GM12873 (cell line): ENCODE measurements around the gene COX15.

Source experiments
- TF ChIP-seq, protein P1 (sequence below): IDR thresholded peaks from 2 replicates; pipeline ENCODE4 v1.5.1; 2012; ENCODE audit warnings: low read depth, mild to moderate bottlenecking, moderate library complexity, low read length, control low read depth; ENCODE audit not compliant: insufficient read depth; ENCODE audit errors: missing control alignments

COX15 gene

DNA sequence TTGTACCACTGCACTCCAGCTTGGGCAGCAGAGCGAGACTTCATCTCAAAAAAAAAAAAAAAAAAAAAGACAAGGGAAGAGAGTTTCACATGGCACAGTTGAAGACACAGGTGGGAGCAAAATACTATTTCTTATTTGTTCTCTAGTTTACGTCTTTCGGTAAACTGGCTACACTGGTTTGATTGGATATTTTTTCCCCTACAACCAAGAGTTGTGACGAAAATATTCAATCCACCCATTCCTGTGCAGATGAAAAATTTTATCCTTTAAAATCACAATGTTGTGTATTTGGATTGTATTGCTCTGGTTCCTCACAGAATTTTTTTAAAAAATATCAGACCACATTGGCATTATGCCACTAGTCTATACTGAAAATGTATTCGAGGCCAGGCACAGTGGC, 36.0 kb upstream of the COX15 start:
- TF ChIP-seq, protein P1, sequence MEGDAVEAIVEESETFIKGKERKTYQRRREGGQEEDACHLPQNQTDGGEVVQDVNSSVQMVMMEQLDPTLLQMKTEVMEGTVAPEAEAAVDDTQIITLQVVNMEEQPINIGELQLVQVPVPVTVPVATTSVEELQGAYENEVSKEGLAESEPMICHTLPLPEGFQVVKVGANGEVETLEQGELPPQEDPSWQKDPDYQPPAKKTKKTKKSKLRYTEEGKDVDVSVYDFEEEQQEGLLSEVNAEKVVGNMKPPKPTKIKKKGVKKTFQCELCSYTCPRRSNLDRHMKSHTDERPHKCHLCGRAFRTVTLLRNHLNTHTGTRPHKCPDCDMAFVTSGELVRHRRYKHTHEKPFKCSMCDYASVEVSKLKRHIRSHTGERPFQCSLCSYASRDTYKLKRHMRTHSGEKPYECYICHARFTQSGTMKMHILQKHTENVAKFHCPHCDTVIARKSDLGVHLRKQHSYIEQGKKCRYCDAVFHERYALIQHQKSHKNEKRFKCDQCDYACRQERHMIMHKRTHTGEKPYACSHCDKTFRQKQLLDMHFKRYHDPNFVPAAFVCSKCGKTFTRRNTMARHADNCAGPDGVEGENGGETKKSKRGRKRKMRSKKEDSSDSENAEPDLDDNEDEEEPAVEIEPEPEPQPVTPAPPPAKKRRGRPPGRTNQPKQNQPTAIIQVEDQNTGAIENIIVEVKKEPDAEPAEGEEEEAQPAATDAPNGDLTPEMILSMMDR, result no peak

DNA sequence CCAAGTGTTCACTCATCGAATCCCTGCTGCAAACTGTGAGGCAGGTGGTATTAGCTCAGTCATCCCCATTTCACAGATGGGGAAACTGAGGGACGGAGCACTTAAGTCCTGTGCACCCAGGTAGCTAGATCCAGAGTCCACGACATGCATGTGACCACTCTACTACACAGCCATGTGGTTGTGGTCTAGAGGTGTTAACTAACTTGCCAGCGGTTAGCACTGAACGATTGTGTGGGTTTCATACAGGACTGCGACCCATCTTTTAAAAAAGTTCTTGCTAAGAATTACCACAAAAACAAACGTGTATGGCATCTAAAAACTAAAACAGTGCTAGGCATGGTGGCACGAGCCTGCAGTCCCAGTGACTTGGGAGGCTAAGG, 34.4 kb upstream of the COX15 start:
- TF ChIP-seq, protein P1, result no peak

DNA sequence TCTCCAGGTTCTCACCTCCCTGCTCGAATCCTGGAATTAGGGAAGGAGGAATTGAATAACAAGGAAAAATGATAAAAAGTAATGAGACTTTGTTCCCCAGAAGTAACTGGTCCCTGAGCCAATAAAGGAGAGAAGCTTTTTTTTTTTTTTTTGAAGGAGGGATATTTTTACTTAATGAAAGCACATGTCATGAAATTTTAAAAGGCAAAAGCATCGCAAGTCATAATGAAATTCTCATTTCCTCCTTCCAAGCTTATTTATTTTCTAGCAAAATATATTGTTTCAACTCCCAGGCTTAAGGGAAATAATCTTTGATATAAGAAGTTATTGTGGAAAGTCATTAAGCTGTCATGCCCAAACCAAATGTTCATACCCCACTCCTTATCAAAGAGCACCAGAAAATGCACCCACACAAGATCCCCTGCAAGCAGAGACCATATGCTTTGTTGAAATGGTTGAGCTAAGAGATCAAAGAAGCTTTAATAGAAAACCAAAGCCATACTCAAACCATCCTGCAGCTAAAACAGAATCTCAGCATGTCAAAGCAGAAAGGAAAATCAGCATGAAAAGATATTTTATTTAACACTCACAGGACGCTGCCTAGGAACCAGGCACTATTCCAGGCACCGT, 33.9 kb upstream of the COX15 start:
- TF ChIP-seq, protein P1, result no peak

DNA sequence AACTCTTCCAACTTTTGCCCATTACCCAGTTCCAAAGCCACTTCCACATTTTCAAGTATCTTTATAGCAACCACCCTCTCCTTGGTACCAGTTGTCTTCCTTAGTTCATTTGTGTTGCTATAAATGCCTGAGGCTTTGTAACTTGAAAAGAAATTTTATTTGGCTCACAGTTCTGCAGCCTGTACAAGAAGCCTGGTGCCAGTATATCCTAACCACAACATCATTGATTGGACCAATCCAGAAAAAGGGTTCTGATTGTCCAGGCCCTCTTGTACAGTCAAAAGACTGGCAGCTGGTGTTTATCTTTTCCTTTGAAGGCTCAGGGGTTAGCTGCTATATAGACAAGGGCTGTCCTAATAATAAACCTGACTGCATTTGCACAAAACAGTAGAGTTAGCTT, 29.4 kb upstream of the COX15 start:
- TF ChIP-seq, protein P1, result no peak

DNA sequence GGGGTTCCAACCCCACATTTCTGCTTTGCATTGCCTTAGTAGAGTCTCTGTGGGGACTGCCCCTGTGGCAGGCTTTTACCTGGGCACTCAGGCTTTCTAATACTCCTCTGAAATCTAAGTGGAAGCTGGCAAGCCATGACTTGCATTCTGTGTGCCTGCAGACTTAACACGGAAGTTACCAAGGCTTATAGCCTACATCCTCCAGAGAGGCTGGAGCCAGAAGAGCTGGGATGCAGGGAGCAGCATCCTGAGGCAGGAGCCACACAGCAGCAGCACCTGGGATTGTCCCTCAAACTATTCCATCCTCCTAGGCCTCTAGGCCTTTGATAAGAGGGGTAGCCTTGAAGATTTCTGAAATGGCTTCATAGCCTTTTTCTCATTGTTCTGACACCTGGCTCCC, 28.4 kb upstream of the COX15 start:
- TF ChIP-seq, protein P1, result no peak

DNA sequence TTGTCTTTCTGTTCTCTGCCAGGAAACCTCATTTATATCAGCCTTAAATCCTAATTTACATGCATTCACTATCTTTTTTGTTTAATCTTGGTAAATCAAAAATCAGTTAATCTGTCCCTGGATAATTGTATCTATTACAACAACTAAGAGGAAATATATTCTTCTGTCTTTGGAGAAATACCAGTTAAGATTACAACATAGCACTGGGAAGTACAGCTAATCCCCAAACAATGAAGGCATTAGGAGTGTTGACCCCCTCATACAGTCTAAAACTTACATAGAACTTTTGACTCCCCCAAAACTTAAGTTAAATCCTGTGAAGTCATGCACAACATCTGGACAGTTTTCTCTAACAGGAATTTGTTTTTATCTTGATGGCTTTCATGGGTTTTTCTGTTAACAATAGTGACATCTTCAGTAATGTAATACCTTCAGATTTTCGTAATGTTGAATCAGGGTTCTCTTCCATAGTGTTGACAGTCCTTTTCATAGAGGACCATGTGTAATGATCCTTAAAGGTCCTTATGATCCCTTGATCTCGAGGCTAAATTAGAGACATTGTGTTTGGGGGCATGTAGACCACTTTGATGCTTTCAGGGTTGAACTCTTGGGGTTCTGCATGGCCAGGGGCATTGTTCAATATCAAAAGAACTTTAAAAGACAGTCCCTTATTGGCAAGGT, 26.4 kb upstream of the COX15 start:
- TF ChIP-seq, protein P1, result no peak

DNA sequence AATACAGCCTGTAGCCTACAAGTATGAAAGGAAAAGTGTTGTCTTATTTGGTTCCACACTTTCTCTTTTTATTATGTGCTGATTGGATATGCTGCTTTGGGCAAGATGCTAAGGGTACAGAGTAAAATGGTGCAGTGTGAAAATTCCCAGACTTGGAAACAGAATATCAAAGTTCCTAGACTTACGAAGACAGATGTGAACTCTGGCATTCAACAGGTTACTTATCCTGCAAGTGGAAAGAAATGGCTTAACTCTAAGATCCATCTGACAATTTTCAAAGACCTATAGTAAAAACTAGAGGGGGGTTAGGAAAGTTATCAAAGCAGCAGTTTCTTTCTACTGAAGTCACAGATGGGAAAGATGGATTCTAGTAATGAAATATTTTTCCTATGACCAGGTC, 24.2 kb upstream of the COX15 start:
- TF ChIP-seq, protein P1, result no peak
